IMR-90 (cell line): ENCODE measurements around the gene MBTPS1. TPM values are rescaled to one million over a fixed set of nuclear protein-coding genes. Genes with fewer than 3 reads are reported as not detected.

Experiments used
- ATAC-seq: fragments of 200-7000 bp; cut with Tn5 transposase; 2 replicates; pipeline ENCODE4 v1.9.1; 2020; ENCODE audit warnings: low read depth, mild to moderate bottlenecking, moderate library complexity
- BruUV-seq: library from RNA; stranded (reverse); fragments of 400-500 nt; replicated peaks from 2 replicates; lab custom pipeline; 2021; lab: Mats Ljungman, UMichigan
- CTCF ChIA-PET: fragments of 300-600 bp; formaldehyde crosslinking; extraction: SDS; loops from one replicate; lab custom pipeline; 2021; ENCODE audit warnings: antibody characterized with exemption; lab: Yijun Ruan, JAX
- POLR2A ChIA-PET: fragments of 300-600 bp; sonication (Branson Sonifier 250); formaldehyde crosslinking; loops from one replicate; lab custom pipeline; 2022; ENCODE audit warnings: antibody characterized with exemption; ENCODE audit not compliant: unreplicated experiment; lab: Charles Lee
- DNase-seq: peaks from one replicate; pipeline ENCODE4 v3.0.0; 2013
- H2AFZ ChIP-seq: replicated peaks from 2 replicates; pipeline ENCODE3; 2013; ENCODE audit warnings: low read length, mild to moderate bottlenecking; ENCODE audit not compliant: poor library complexity
- H2AK5ac ChIP-seq: 2 replicates; pipeline ENCODE4 v1.6.1; 2013; ENCODE audit warnings: low read depth, low read length, inconsistent platforms
- H2AK9ac ChIP-seq: replicated peaks from 2 replicates; pipeline ENCODE3; 2013; ENCODE audit warnings: mild to moderate bottlenecking, low read depth, low read length, moderate library complexity; ENCODE audit not compliant: poor library complexity
- H2BK120ac ChIP-seq: 2 replicates; pipeline ENCODE4 v1.6.1; 2013; ENCODE audit warnings: low read depth, low read length, inconsistent platforms
- H2BK15ac ChIP-seq: 3 replicates; pipeline ENCODE4 v1.6.1; 2013; ENCODE audit warnings: low read depth, low read length, inconsistent platforms
- H2BK20ac ChIP-seq: 2 replicates; pipeline ENCODE4 v1.6.1; 2013; ENCODE audit warnings: low read depth, mild to moderate bottlenecking, inconsistent platforms, low read length, moderate library complexity
- H2BK5ac ChIP-seq: 2 replicates; pipeline ENCODE4 v1.6.1; 2013; ENCODE audit warnings: mild to moderate bottlenecking, low read depth, low read length, inconsistent platforms; ENCODE audit not compliant: poor library complexity, severe bottlenecking
- H3K14ac ChIP-seq: replicated peaks from 2 replicates; pipeline ENCODE4 v1.6.1; 2013; ENCODE audit warnings: low read depth, low read length, inconsistent platforms
- H3K18ac ChIP-seq: 2 replicates; pipeline ENCODE4 v1.6.1; 2013; ENCODE audit warnings: low read depth, low read length, control low read depth
- H3K23ac ChIP-seq: 2 replicates; pipeline ENCODE4 v1.6.1; 2013; ENCODE audit warnings: low read depth, low read length, inconsistent platforms
- H3K27ac ChIP-seq: 2 replicates; pipeline ENCODE4 v1.5.1; 2013; ENCODE audit warnings: mild to moderate bottlenecking, control low read depth, low read length; ENCODE audit not compliant: insufficient read depth
- H3K27me3 ChIP-seq: 2 replicates; pipeline ENCODE4 v1.6.1; 2013; ENCODE audit warnings: low read length; ENCODE audit not compliant: control insufficient read depth, insufficient read depth
- H3K36me3 ChIP-seq: 2 replicates; pipeline ENCODE4 v1.6.1; 2013; ENCODE audit warnings: low read length, mixed read lengths; ENCODE audit not compliant: control insufficient read depth, insufficient read depth
- H3K4ac ChIP-seq: 2 replicates; pipeline ENCODE4 v1.6.1; 2013; ENCODE audit warnings: low read depth, low read length, inconsistent platforms
- H3K4me1 ChIP-seq: 2 replicates; pipeline ENCODE4 v1.6.1; 2013; ENCODE audit warnings: low read length, mixed read lengths; ENCODE audit not compliant: control insufficient read depth, insufficient read depth
- H3K4me2 ChIP-seq: 2 replicates; pipeline ENCODE4 v1.6.1; 2013; ENCODE audit warnings: low read depth, mild to moderate bottlenecking, control low read depth, low read length, moderate library complexity
- H3K4me3 ChIP-seq: 2 replicates; pipeline ENCODE4 v1.5.1; 2013; ENCODE audit warnings: low read depth, mild to moderate bottlenecking, control low read depth, low read length, moderate library complexity; ENCODE audit not compliant: insufficient read depth
- H3K56ac ChIP-seq: 2 replicates; pipeline ENCODE4 v1.6.1; 2013; ENCODE audit warnings: low read length, inconsistent platforms; ENCODE audit not compliant: insufficient read depth; ENCODE audit errors: extremely low read depth
- H3K79me1 ChIP-seq, 2 experiments: 2 replicates each; pipeline ENCODE4 v1.6.1; 2013; ENCODE audit warnings: low read length in 2 of 2, inconsistent platforms in 1 of 2, low read depth in 1 of 2
- H3K9ac ChIP-seq: 2 replicates; pipeline ENCODE4 v1.6.1; 2013; ENCODE audit warnings: low read depth, low read length, control low read depth
- H3K9me1 ChIP-seq: 2 replicates; pipeline ENCODE4 v1.6.1; 2013; ENCODE audit warnings: low read length, inconsistent platforms; ENCODE audit not compliant: insufficient read depth
- H3K9me3 ChIP-seq: 2 replicates; pipeline ENCODE4 v1.6.1; 2013; ENCODE audit warnings: low read length; ENCODE audit not compliant: control insufficient read depth, insufficient read depth
- H4K20me1 ChIP-seq: 2 replicates; pipeline ENCODE4 v1.6.1; 2013; ENCODE audit warnings: low read length, inconsistent platforms; ENCODE audit not compliant: insufficient read depth
- H4K5ac ChIP-seq: 2 replicates; pipeline ENCODE4 v1.6.1; 2013; ENCODE audit warnings: mild to moderate bottlenecking, low read depth, low read length, control low read depth
- H4K8ac ChIP-seq, 2 experiments: 2 replicates each; pipeline ENCODE4 v1.6.1; 2013; ENCODE audit warnings: low read depth in 2 of 2, low read length in 2 of 2, control low read depth in 1 of 2, inconsistent platforms in 1 of 2
- H4K91ac ChIP-seq: 2 replicates; pipeline ENCODE4 v1.6.1; 2013; ENCODE audit warnings: low read depth, low read length, inconsistent platforms; ENCODE audit not compliant: insufficient read depth
- BHLHE40 ChIP-seq: fragments of 150-350 bp; IDR thresholded peaks from 2 replicates; pipeline ENCODE4 v1.6.1; 2016; ENCODE audit warnings: mild to moderate bottlenecking, low read depth, low read length
- MAZ ChIP-seq: IDR thresholded peaks from 2 replicates; pipeline ENCODE4 v1.6.1; 2012; ENCODE audit warnings: low read depth, mild to moderate bottlenecking, low read length, improper control_type of control experiment, moderate library complexity, borderline replicate concordance
- POLR2A ChIP-seq: IDR thresholded peaks from 2 replicates; pipeline ENCODE4 v1.6.1; 2012; ENCODE audit warnings: mild to moderate bottlenecking, low read depth, low read length
- RCOR1 ChIP-seq: IDR thresholded peaks from 2 replicates; pipeline ENCODE4 v1.6.1; 2012; ENCODE audit warnings: mild to moderate bottlenecking, low read length, improper control_type of control experiment; ENCODE audit not compliant: insufficient replicate concordance
- SMC3 ChIP-seq: fragments of 150-350 bp; IDR thresholded peaks from 2 replicates; pipeline ENCODE4 v1.6.1; 2016; ENCODE audit warnings: low read depth, mild to moderate bottlenecking, antibody characterized with exemption, low read length, moderate library complexity
- WGBS, 2 experiments: methylation state at CpG; one replicate each; pipeline versions ENCODE4 v1.1.5 to v1.1.7; 2013; ENCODE audit warnings: missing lambda C conversion rate in 2 of 2; ENCODE audit not compliant: insufficient read length in 1 of 2; ENCODE audit errors: extremely low coverage in 2 of 2; 5-methylcytosine and 5-hydroxymethylcytosine counted together
- dilution Hi-C: fragments of 300-500 bp; cut with HindIII; formaldehyde crosslinking; loops from one replicate; pipeline ENCODE4 v1.14.3; 2018; ENCODE audit warnings: low sequenced_read_pairs; ENCODE audit not compliant: unreplicated experiment
- in situ Hi-C: fragments of 300-500 bp; cut with MboI; formaldehyde crosslinking; loops from 3 replicates; pipeline ENCODE4 v1.14.3; 2019; ENCODE audit warnings: low sequenced_read_pairs, inconsistent platforms, mixed read lengths
- intact Hi-C: fragments of 100-400 bp; cut with micrococcal nuclease; formaldehyde crosslinking; loops from 2 replicates; pipeline ENCODE4 v1.10.0; 2022
- polyA plus RNA-seq, 3 experiments: library from polyadenylated mRNA; depleted of rRNA; stranded (reverse); fragments of >200 nt; gene quantifications; 2 replicates each; pipeline ENCODE4 v1.2.3, GENCODE V29; 2012; ENCODE audit warnings: low replicate concordance in 1 of 3
- total RNA-seq: library from RNA; depleted of rRNA; stranded (reverse); fragments of >200 nt; gene quantifications from 2 replicates; pipeline ENCODE4 v1.2.3, GENCODE V29; 2012
- TF ChIP-seq, protein P1 (sequence below): fragments of 150-350 bp; IDR thresholded peaks from 2 replicates; pipeline ENCODE4 v1.6.1; 2017; ENCODE audit warnings: mild to moderate bottlenecking, antibody characterized with exemption, low read length, low read depth

Gene MBTPS1
- total and polyA plus RNA-seq, 2 of the 4 experiments (the other 2 are of a cell fraction): 59.0 to 70.4 TPM

GRCh38 chr16:84161801-84162200, 45.1 kb upstream of the MBTPS1 start:
- H3K9ac ChIP-seq: no peak overlapping the region
- H3K18ac ChIP-seq: no peak overlapping the region
- no peak overlapping the region for H3K4me2 ChIP-seq
- no peak overlapping the region for H4K5ac ChIP-seq
- no peak overlapping the region for H3K56ac ChIP-seq
- ATAC-seq (no peak), DNase-seq (no peak)
- peaks cover 48% of the 10 kb centered on the region for H3K27me3 ChIP-seq
- H4K20me1 ChIP-seq: no peaks in the 10 kb centered on the region
- no peak overlapping the region for H3K23ac ChIP-seq
- in situ Hi-C loops: no loop called here
- ChIA-PET POLR2A (no interaction called here), CTCF (interaction anchor here (0.8 to 1.9 kb wide), 2 partner anchors 13 to 25 kb away, joined by 3 to 14 read pairs; partner anchors contain the start of gene TAF1C)
- H2BK20ac ChIP-seq: no peak overlapping the region
- no TSS peak for BruUV-seq
- no peak overlapping the region for H3K4ac ChIP-seq
- no peak overlapping the region for H2BK15ac ChIP-seq
- dilution Hi-C loops: no loop called here
- no peak overlapping the region for H2AFZ ChIP-seq
- no peak overlapping the region for H3K4me3 ChIP-seq
- H4K8ac ChIP-seq: no peak overlapping the region
- H3K4me1 ChIP-seq: no peaks in the 10 kb centered on the region
- H3K9me1 ChIP-seq: no peaks in the 10 kb centered on the region
- H2AK9ac ChIP-seq: no peak overlapping the region
- TF ChIP-seq, protein P1, sequence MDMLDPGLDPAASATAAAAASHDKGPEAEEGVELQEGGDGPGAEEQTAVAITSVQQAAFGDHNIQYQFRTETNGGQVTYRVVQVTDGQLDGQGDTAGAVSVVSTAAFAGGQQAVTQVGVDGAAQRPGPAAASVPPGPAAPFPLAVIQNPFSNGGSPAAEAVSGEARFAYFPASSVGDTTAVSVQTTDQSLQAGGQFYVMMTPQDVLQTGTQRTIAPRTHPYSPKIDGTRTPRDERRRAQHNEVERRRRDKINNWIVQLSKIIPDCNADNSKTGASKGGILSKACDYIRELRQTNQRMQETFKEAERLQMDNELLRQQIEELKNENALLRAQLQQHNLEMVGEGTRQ: no peak
- TF ChIP-seq RCOR1 (no peak), BHLHE40 (no peak), POLR2A (no peak), MAZ (no peak), SMC3 (no peak)
- 83% methylated on average over 1 of the region's 3 CpGs; no CpG with 5 or more reads in 1 of the 2 experiments for WGBS, 2 experiments
- intact Hi-C loops: no loop called here
- no peaks in the 10 kb centered on the region for H3K36me3 ChIP-seq
- H3K27ac ChIP-seq: no peak overlapping the region
- H2AK5ac ChIP-seq: no peak overlapping the region
- no peak overlapping the region for H4K91ac ChIP-seq
- no peaks in the 10 kb centered on the region for H3K79me1 ChIP-seq
- no peak overlapping the region for H3K14ac ChIP-seq
- no peak overlapping the region for H2BK5ac ChIP-seq
- no peak overlapping the region for H2BK120ac ChIP-seq
- H3K9me3 ChIP-seq: no peaks in the 10 kb centered on the region
